ENCODE data around the gene DIAPH2. TPM values are rescaled to one million over a fixed set of nuclear protein-coding genes. Genes with fewer than 3 reads are reported as not detected.

The DIAPH2 gene
- total and polyA plus RNA-seq, 2 experiments from 2014 or later, result 16.2 to 56.6 TPM

GRCh38 chrX:97145934-97146333 is 461.3 kb downstream of the DIAPH2 start:
- no peak overlapping the region for H3K4me3 Mint-ChIP-seq
- no peak overlapping the region for H3K4me2 ChIP-seq
- TF ChIP-seq CTCF (conservative IDR thresholded peaks at IDR 0.05; ENCODE audit: low read depth in 2 of 2), result no peak
- no peak for TF ChIP-seq EZH2 (IDR thresholded peaks at IDR 0.05; ENCODE audit: low read depth, unreplicated experiment)
- TF ChIP-seq JUNB (IDR thresholded peaks at IDR 0.05; ENCODE audit: unreplicated experiment), result no peak
- no peak for TF ChIP-seq CREB1 (CRISPR knock-in tag; IDR thresholded peaks at IDR 0.05; ENCODE audit: low read depth)
- TF ChIP-seq ETS1 (IDR thresholded peaks at IDR 0.05), result no peak
- TF ChIP-seq, protein P1, sequence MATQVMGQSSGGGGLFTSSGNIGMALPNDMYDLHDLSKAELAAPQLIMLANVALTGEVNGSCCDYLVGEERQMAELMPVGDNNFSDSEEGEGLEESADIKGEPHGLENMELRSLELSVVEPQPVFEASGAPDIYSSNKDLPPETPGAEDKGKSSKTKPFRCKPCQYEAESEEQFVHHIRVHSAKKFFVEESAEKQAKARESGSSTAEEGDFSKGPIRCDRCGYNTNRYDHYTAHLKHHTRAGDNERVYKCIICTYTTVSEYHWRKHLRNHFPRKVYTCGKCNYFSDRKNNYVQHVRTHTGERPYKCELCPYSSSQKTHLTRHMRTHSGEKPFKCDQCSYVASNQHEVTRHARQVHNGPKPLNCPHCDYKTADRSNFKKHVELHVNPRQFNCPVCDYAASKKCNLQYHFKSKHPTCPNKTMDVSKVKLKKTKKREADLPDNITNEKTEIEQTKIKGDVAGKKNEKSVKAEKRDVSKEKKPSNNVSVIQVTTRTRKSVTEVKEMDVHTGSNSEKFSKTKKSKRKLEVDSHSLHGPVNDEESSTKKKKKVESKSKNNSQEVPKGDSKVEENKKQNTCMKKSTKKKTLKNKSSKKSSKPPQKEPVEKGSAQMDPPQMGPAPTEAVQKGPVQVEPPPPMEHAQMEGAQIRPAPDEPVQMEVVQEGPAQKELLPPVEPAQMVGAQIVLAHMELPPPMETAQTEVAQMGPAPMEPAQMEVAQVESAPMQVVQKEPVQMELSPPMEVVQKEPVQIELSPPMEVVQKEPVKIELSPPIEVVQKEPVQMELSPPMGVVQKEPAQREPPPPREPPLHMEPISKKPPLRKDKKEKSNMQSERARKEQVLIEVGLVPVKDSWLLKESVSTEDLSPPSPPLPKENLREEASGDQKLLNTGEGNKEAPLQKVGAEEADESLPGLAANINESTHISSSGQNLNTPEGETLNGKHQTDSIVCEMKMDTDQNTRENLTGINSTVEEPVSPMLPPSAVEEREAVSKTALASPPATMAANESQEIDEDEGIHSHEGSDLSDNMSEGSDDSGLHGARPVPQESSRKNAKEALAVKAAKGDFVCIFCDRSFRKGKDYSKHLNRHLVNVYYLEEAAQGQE (IDR thresholded peaks at IDR 0.05; ENCODE audit: unreplicated experiment), result no peak
- no peak for TF ChIP-seq ZNF331 (CRISPR knock-in tag; IDR thresholded peaks at IDR 0.05; ENCODE audit: low read depth)
- TF ChIP-seq ZNF114 (CRISPR knock-in tag; IDR thresholded peaks at IDR 0.05), result no peak
- TF ChIP-seq EZH2phosphoT487 (IDR thresholded peaks at IDR 0.05; ENCODE audit: unreplicated experiment), result no peak
- H3K4me1 ChIP-seq (ENCODE audit: insufficient read depth), result peaks cover 4% of the 10 kb centered on the region; the same call in 1 of the 2 replicates
- no peaks in the 10 kb centered on the region for H3K27me3 ChIP-seq (ENCODE audit: insufficient read depth)
- H2AFZ ChIP-seq, result no peak overlapping the region
- ATAC-seq (no peak), DNase-seq (ENCODE audit: low spot score) (no peak)
- H3F3A ChIP-seq (replicated peaks; ENCODE audit: low read depth), result no peaks in the 10 kb centered on the region
- no peaks in the 10 kb centered on the region for H3K27me3 Mint-ChIP-seq (ENCODE audit: insufficient read depth, low read depth, poor library complexity)
- no peaks in the 10 kb centered on the region for H3K79me2 ChIP-seq (replicated peaks; ENCODE audit: insufficient read depth)
- H3K36me3 ChIP-seq (ENCODE audit: insufficient read depth), result no peaks in the 10 kb centered on the region
- no peaks in the 10 kb centered on the region for H3K9me2 ChIP-seq (ENCODE audit: insufficient read depth)
- H4K20me1 ChIP-seq (replicated peaks; ENCODE audit: insufficient read depth), result no peaks in the 10 kb centered on the region
- no peaks in the 10 kb centered on the region; the same call in 2 of the 3 replicates for H3K36me3 Mint-ChIP-seq (ENCODE audit: low read depth)
- H3K4me3 ChIP-seq, result no peak overlapping the region
- H3K27ac ChIP-seq (ENCODE audit: low read depth), result no peak overlapping the region
- no peaks in the 10 kb centered on the region for H3K9me3 Mint-ChIP-seq
- peaks cover 3% of the 10 kb centered on the region; the same call in 1 of the 3 replicates for H3K4me1 Mint-ChIP-seq
- no peak overlapping the region; the same call in 1 of the 2 replicates for H3K27ac Mint-ChIP-seq

- no peak for ATAC-seq
- H4K20me1 ChIP-seq (replicated peaks; ENCODE audit: insufficient read depth), result no peaks in the 10 kb centered on the region
- H3K4me3 ChIP-seq, result no peak overlapping the region
- TF ChIP-seq POLR2AphosphoS5 (IDR thresholded peaks at IDR 0.05; ENCODE audit: low read depth), result no peak
- TF ChIP-seq JUNB (IDR thresholded peaks at IDR 0.05; ENCODE audit: unreplicated experiment), result no peak
- TF ChIP-seq STAT1 (IDR thresholded peaks at IDR 0.05; ENCODE audit: unreplicated experiment), result no peak
- TF ChIP-seq ETS1 (IDR thresholded peaks at IDR 0.05), result no peak
- Mint-ChIP-seq H3K36me3 (ENCODE audit: low read depth) (0 out of 3 replicates have a peak, but pooled peaks cover 3% of the 10 kb centered on the region), H3K27me3 (ENCODE audit: insufficient read depth, low read depth, poor library complexity) (no peaks in the 10 kb centered on the region), H3K4me1 (peaks cover 15% of the 10 kb centered on the region), H3K27ac (no peak overlapping the region), H3K4me3 (no peak overlapping the region), H3K9me3 (no peaks in the 10 kb centered on the region; the same call in 1 of the 3 replicates)
- H2AFZ ChIP-seq, result no peak overlapping the region
- H3K27me3 ChIP-seq (ENCODE audit: insufficient read depth), result no peaks in the 10 kb centered on the region
- H3K79me2 ChIP-seq (replicated peaks; ENCODE audit: insufficient read depth), result no peaks in the 10 kb centered on the region
- peaks cover 24% of the 10 kb centered on the region for H3K4me1 ChIP-seq (ENCODE audit: insufficient read depth)
- no peaks in the 10 kb centered on the region for H3F3A ChIP-seq (replicated peaks; ENCODE audit: low read depth)
- H3K4me2 ChIP-seq, result no peak overlapping the region
- H3K27ac ChIP-seq (ENCODE audit: low read depth), result no peak overlapping the region
- H3K36me3 ChIP-seq (ENCODE audit: insufficient read depth), result no peaks in the 10 kb centered on the region
- no peak for DNase-seq (ENCODE audit: low spot score)
- no peaks in the 10 kb centered on the region for H3K9me2 ChIP-seq (ENCODE audit: insufficient read depth)
Observed at GRCh38 chrX:97155816-97156215, 471.2 kb downstream of the DIAPH2 start.

Data from GM23338 (cell line).